NT2/D1 (cell line): ENCODE data around the gene CERS2.

Source experiments
- SUZ12 ChIP-seq: IDR thresholded peaks from 2 replicates; pipeline ENCODE4 v1.6.1; 2011; ENCODE audit not compliant: insufficient read length, insufficient read depth; ENCODE audit errors: extremely low read depth
- YY1 ChIP-seq: IDR thresholded peaks from 2 replicates; pipeline ENCODE4 v1.6.1; 2011; ENCODE audit not compliant: insufficient read length, insufficient read depth
- ZNF274 ChIP-seq: IDR thresholded peaks from 2 replicates; pipeline ENCODE4 v1.6.1; 2011; ENCODE audit warnings: mild to moderate bottlenecking, low read depth, low read length

- no peak for TF ChIP-seq ZNF274
- no peak for TF ChIP-seq SUZ12
- no peak for TF ChIP-seq YY1
Observed at GRCh38 chr1:150973258-150973835, 1.3 kb downstream of the CERS2 start.
